HG02623 (cell line): ENCODE measurements around the gene CCT4.
"Not testable (repeated sequence)": the region's sequence is repeated elsewhere in the genome, so short reads cannot be mapped to it uniquely, and the experiment has no call there.

Source experiments
- ATAC-seq: cut with Tn5 transposase; IDR thresholded peaks from one replicate; pipeline ENCODE4 v1.9.1; 2021; ENCODE audit warnings: moderate library complexity; ENCODE audit not compliant: unreplicated experiment

The CCT4 gene, protein sequence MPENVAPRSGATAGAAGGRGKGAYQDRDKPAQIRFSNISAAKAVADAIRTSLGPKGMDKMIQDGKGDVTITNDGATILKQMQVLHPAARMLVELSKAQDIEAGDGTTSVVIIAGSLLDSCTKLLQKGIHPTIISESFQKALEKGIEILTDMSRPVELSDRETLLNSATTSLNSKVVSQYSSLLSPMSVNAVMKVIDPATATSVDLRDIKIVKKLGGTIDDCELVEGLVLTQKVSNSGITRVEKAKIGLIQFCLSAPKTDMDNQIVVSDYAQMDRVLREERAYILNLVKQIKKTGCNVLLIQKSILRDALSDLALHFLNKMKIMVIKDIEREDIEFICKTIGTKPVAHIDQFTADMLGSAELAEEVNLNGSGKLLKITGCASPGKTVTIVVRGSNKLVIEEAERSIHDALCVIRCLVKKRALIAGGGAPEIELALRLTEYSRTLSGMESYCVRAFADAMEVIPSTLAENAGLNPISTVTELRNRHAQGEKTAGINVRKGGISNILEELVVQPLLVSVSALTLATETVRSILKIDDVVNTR

DNA sequence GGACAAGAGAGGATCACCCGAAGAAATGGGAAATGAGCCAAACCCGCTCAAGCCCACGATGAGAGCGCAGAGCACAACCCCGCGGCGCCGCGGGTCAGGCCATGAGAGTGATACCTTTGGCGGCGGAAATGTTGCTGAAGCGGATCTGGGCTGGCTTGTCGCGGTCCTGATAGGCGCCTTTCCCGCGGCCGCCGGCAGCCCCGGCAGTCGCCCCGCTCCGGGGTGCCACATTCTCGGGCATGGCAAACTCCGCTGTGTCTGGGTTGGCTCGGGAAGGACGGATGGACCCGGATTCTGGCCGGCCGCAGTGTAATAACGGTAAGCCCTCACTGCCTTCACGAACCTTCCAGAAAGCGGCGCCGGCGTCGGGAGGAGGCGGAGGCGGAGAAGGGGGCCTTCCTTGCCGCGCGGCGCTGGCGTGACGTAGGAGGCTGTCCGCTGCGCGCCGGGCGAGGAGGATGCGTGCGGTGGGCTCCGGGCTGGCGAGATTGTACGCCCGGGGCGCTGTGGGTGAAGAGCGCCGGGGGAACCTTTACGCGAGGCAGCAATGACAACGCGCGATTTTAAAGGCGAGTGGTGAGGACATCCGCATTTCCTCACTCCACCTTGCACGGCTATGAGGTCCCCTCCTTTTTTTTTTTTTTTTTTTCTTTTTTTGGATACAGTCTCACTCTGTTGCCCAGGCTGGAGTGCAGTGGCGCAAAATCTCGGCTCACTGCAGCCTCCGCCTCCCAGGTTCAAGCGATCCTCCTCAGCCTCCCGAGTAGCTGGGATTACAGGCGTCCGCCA, at the start of gene CCT4:
TSS of gene CCT4 (minus strand) at position 390 of the 789 bp plus-strand sequence. CDS start at position 241, 149 bp downstream.
- peak; percentile 76 for ATAC-seq

DNA sequence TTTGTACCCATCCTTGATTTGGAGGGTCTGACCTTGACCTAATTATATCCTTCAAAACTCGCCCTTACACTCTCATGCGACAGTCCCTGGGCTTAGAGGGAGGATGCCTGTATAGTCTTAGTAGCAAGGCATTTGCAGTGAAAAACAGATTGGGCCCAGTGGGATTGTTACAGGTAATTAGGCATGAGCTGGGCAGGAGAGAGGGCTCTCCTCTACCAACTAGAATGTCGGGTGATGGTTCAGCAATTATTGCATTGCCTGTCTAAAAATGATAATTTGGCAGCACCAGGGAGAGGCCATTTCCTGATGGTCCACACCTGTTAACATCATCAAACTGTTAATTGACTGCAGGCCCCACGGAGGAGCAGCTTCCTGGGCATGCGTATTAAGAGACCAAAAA, 49.4 kb upstream of the CCT4 start:
- ATAC-seq, result no peak

DNA sequence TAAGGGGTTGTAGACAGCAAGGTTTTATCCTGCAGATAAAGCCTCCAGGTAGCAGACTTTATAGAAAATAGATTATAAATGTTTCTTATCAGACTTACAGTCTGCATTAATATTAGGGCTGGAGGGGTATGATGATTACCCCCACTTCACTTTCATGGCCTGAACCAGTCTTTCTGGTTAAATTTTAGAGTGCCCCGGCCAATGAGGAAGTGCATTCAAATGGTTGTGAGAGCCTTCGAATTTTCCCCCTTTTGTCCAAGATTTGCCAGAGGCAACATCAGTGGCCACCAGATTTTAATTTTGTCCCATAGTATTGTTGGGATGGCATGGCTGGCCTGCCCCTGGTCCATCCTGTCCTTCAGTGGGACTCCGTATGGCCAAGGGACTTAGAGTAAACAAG, 48.6 kb upstream of the CCT4 start:
- no peak for ATAC-seq

DNA sequence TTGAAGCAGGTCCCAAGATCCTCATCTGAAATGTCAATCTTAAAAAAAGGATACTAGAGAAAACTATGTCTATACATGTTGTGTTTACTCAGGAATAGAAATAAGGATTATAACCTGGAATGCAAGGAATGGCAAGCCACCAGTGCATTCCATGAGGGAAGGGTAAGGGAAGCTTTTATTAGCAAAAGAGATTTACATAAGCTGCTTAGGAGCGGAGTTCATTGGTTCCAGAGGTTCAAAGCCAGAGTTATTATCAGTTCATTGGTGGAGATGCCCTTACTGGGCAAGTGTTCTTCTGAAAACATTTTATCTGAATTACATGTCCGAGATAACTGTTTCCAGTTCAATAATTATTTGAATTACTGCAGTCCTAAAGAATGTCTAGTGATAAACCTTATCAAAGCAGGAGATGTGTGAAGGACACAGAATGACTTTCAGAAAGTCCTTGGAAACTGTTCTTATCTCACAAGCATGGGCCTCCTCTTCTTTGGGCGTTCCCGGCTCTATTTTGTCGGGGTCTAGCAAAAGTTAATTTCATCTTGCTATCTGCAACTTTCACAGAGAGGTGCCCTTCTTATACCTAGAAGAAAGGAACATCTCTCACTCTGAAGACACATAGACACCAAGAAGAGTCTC, 40.5 kb upstream of the CCT4 start:
- no peak for ATAC-seq

DNA sequence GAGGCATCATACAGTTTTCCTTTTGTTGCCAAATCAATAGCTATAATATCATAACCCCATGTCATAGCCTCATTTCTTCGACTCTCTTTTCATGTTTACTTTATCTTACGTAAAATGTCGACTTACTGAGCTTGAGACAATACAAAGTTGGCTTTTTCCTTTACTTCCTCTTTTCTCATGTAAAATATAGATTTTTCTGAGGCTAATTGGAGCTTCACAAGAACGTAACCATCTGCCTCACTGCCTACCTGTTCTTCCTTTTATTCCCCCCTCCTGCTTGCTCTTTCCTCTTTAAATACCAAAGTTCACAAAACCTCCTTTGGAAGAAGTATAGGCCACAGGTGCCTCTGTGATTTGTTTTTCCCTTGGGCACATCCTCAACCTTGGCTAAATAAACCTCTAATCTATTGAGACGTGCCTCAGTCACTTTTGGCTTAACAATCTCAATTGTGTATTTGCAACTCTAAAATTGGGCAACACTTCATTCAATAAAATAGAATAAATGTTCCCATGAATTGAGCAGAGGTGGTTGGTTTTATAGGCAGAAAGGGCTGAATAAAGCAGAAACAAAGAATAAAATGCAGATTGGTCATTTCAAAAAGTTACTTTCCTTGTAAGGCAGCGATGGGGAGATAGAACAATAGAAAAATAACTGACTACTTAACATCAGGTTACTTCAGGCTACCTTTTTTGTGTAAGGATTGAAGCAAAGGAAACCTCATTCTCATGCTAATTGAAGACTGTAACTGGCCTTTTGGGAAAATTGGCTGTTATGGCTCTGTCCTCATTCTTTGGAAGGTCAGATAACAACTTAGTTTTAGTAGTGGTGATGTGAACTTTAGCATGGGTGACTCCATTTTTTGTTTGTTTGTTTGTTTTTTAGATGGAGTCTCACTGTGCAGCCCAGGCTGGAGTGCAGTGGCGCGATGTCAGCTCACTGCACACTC, 38.3 kb upstream of the CCT4 start:
- no peak for ATAC-seq

DNA sequence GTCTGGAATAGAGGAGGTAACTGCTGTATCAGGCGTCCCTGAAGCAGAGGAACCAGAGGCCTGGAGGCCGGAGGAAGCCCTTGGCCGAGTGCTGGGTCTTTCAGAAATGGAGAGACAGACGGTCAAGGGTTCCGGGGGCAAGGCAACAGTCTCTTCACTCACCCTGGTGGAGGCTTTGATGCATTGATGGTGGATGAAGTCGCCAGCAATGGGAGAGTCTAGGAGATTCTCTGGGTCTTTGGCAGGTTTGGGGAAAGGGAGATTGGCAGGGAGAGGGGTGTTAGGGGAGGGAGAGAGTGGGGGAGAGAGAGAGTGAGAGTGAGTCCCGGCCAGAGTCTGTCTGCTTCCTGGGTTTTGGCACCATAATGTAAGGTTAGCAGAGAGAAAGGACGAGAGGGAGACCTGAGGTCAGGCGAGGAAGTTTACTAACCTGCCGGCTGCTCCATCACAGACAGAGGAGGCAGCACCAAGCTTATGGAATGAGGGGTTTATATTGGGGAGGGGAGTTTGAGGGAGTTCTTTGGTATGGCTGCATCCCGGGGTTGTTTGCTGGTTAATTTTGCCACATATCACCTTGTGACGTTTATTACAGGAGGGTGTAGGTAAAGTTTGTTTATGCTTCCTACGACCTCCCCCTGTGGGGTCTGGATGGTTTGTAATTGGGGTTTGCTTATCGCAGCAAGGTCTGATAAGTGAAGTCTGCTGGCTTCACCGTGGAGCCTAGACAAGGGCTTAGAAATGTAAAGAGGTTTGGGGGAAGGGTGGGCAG, 36.6 kb upstream of the CCT4 start:
- ATAC-seq, result no peak

DNA sequence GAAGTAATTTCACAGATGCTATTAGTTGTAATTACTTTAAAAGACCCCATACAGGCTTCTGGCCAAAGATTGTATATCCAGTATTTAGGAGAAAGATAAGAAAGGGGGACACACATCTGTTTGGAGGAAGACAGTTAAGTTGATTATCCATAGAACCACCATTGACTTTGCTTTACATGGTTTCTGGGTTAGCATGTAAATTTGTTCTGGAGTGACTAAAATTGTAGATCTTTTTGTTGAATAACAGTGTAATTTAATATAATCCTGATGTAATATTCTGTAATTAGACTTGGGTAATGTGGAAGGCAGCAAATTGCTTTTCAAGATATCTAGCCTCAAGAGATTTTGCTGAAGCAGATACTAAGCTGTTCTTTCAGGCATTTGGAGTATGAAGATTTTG, 34.3 kb upstream of the CCT4 start:
- no peak for ATAC-seq

DNA sequence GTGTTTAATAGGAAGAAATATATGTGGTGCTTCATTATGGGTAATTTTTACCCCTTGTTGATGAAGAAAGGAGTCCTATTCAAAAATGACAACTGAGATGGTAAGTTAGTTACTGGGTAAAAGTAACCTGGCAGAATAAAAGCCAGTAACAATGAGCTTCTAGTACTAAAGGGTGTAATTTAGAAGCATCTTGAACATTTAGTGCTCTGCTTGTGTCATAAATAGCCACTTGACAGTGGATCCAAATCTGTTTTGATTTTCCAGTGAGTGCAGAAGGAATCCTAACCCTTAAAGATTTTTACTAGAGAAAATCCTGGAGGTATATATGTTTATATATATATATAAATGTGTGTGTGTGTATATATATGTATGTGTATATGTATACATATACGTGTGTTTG, 32.1 kb upstream of the CCT4 start:
- no peak for ATAC-seq

DNA sequence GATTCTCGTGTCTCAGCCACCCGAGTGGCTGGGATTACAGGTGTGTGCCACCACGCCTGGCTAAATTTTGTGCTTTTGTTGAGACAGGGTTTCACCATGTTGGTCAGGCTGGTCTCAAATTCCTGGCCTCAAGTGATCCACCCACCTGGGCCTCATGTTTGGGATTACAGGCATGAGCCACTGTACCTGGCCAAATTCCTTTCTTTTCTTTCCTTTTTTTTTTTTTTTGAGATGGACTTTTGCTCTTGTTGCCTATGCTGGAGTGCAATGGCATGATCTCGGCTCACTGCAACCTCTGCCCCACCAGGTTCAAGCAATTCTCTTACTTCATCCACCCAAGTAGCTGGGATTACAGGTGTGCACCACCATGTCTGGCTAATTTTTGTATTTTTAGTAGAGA, 26.3 kb upstream of the CCT4 start:
- not testable (repeated sequence) for ATAC-seq

DNA sequence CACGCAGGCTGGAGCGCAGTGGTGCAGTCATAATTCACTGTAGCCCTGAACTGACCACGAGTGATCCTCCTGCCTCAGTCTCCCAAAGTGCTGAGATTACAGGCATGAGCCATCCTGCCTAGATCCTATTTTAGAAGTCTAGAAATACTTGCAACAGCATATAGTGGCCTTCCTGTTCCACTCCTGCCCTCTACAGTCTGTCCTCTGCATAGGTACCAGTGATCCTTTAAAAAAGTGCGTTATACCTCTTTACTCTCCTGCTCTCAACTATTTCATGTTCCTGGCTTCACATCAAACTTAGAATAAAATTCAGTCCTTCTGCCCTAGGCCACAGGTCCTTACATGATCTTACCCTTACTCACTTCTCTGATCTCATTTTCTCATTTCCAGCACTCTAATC, 23.1 kb upstream of the CCT4 start:
- ATAC-seq, result no peak

DNA sequence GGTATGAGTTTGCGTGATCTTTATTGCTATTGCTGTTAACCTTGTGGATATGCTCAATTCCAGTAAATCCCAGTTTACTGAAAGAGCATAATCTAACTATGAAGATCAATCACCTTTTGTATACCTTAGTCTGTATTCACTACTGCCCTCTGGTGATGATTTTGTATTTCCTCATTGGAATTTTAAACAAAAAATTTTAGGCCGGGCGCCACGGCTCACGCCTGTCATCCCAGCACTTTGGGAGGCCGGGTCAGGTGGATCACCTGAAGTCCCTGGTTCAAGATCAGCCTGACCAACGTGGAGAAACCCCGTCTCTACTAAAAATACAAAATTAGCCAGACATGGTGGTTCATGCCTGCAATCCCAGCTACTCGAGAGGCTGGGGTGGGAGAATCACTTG, 22.1 kb upstream of the CCT4 start:
- ATAC-seq, result no peak

DNA sequence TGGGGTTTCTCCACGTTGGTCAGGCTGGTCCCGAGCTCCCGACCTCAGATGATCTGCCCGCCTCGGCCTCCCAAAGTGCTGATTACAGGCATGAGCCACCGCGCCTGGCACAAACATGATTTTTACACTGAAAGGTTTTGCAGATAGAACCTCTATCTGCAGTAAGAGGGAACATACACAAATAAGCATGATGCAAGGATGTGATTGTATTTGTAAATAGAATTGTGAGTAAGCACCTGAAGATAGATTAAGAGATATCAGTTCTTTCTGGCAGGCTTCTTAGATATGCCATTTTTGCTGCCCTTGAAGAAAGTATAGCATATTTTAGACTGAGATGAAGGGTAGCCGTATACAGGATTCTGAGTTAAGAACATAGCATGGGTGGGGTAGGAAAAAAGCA, 20.7 kb upstream of the CCT4 start:
- no peak for ATAC-seq

DNA sequence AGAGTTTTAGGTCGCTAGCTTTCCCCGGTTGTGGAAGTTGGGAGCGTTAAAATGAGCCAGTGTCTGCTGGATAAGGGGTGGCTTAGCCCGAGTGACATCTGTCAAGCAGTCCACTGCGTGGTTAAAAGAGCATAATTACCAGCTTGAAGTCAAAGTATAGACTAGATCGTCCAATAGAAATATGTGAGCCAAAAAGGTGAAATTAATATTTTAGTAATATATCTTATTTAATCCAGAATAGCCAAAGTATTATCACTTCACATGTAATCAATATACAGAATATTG, 17.7 kb upstream of the CCT4 start:
- ATAC-seq, result no peak

DNA sequence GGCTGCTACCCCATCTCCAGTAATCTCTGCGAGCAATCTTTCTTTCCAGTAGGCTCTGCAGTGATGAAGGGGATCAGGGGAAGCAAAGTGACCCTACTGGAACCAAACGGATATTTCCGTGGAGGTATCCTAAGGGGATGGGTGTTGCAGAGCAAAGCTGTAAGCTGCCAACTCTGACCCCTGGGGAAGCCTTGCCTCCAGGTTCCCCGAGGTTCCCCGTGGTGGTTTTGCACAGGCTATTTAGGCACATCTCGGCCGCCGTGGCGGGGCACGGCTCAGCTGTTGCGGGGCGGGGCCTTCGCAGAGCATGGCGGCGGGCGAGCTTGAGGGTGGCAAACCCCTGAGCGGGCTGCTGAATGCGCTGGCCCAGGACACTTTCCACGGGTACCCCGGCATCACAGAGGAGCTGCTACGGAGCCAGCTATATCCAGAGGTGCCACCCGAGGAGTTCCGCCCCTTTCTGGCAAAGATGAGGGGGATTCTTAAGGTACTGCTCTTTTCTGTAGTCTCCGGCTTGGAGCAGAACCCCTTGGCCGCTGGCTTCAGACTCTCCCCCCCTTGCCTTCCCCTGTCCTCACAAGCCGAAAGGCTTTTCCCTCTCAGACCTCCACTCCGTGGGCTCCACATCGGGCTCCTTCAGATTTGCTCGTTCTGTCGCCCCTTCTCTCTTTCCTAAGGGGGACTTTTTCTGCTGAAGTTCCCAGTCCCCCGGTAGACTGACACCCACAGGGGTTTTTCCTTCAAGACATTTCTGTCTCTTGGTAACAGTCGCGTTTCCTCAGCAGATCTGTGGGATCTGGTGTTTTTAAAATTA, 17.1 kb upstream of the CCT4 start, which contains the start of gene COMMD1:
TSS of gene COMMD1 (plus strand) at position 303 of the 814 bp plus-strand sequence. CDS start at position 308, 5 bp downstream.
- peak; percentile 99 for ATAC-seq

DNA sequence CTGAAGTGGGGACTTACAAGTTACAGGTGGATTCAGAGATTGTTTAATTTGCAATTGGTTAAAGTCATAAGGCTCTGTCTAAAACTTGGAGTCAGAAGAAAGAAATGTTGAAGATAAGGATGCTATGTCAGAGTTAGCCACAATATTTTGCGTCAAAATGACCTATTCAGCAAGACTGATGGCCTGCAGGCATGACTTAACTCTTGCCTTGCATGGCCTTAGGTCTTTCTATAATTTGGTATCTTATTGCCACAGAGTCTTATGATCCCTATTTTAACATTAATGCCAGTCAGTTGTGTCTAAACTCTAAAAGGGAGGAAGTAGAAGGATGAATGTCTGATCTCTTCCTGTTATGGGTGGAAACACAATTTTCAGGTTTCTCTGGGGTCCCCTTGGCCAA, 11.8 kb upstream of the CCT4 start:
- ATAC-seq, result no peak

DNA sequence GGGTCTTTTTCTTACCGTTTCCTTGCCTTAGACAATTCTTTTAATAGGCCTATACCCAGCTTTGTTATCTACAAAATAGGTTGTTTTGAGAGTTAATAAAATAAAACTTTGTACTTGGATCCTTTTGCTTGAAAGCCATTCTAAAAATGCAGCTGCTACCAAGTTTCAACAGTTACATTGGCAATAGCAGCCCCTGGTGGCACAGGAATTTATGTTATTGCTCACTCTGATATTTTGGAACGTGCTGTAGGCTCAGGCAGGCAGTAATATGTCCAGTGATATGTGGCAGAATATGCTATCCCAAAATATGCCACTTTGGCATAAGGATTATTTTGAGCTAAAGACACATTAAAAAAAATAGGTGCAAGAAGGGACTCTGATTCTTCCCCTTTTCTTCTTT, 10.4 kb upstream of the CCT4 start:
- ATAC-seq, result no peak

DNA sequence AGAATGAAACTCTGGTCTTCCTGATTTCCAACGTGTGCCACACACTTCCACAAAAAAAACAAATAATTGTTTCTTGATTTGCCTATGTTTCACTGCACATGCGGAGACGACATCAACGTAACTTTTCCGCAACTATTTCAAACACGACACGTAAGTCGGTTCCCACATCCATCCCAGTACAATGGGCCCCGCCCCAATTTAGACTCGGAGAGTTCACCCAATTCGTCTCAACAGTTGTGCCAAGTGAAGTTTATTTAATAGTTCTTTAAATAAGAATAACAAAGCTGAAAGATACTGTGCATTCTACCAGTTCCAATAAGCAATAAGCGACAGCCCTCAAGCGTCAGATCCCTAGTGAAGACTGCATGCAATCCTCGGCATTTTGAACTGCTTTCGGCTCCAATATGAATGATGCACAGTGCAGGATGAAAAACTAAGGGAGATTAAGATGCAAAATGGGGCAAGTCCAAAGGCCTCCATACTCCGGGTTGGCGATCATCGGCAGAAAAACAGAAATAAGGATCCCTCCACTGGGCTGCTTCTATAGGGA, 664 bp downstream of the CCT4 start:
- ATAC-seq, result no peak

DNA sequence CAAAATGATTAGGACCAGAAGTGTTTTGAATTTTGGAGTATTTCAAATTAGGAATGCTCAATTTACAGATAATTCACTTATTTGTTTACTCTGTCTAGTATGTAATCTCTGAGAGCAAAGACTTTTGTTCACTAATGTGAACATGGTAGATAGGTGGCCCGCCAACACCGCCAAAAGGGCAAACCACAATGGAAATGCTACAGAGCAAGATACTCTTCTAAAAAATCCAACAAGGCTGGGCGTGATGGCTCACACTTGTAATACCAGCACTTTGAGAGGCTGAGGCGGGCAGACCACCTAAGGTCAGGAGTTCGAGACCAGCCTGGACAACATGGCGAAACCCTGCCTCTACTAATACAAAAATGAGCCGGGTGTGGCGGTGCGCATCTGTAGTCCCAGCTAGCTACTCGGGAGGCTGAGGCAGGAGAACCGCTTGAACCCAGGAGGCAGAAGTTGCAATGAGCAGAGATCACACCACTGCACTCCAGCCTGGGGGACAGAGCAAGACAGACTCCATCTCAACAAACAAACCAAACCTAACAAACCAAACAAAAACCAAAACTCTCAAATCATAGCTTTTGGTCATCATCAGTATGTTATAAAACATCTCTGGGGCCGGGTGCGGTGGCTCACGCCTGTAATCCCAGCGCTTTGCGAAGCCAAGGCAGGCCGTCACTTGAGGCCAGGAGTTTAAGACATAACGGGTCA, 2.4 kb downstream of the CCT4 start:
- ATAC-seq, result no peak
